ENCODE measurements around the gene TSPAN18. TPM values are rescaled to one million over a fixed set of nuclear protein-coding genes. Genes with fewer than 3 reads are reported as not detected.

The TSPAN18 gene
- total RNA-seq, 1 experiment from 2014 or later: 21.3 TPM

DNA sequence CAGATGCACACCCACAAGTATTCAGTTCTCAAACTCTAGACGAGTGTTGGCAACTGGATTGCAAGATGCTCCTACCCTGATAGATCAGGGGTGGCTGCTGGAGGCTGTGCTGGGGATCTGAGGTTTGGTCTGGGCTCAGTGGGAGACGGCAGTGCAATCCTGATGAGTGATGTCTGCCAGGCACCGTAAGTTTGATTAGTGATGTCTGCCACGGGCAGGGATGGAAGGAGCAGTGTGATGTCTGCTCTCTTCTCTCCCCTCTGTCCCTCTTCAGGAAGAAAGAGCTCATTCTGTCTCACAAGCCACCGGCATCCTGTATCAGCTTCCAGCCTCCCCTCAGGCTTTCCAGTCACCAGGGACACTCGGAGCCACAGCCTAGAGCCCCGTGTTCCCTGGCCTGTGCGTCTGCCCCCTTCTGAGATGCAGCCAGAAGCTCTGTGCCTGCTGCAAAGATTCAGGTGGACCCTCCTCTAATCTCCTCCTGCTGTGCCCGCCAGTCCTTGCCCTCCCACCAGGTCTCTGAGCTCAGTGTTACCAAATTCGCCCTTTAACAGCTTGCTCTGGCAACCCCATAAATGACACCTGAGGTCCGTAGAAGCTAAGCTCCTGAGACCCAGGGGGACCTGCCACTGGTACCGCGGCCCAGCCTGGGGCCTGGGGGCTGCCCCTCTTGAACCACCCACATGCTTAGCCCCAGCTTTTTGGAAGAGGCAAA lies 204.0 kb downstream of the TSPAN18 start:
- Histone ChIP-seq H3K4me3 (ENCODE audit: low read depth in 2 of 2, low read length in 2 of 2) (no peak overlapping the region), H3K4me1 (ENCODE audit: control insufficient read depth, insufficient read depth, low read length) (peaks cover 17% of the 10 kb centered on the region), H3K27me3 (ENCODE audit: control insufficient read depth, insufficient read depth, low read length) (no peaks in the 10 kb centered on the region), H3K36me3 (ENCODE audit: control insufficient read depth, insufficient read depth, low read length) (no peaks in the 10 kb centered on the region), H3K27ac (ENCODE audit: low read length) (no peak overlapping the region), H3K9me3 (ENCODE audit: control insufficient read depth, insufficient read depth, low read depth, low read length) (no peaks in the 10 kb centered on the region)
- in situ Hi-C loops (cut with HindIII; ENCODE audit: low pct_unique_long_range_greater_than_20kb, low sequenced_read_pairs) (no loop called here), intact Hi-C loops (cut with micrococcal nuclease; ENCODE audit: unreplicated experiment) (loop anchor here (10.0 kb wide), 1 partner anchor 404 kb away; no protein-coding TSS in a partner anchor)
- ChIA-PET CTCF (interaction anchor here (0.6 to 8.2 kb wide), 3 partner anchors 19 to 173 kb away, joined by 8 to 115 read pairs (median 10); no protein-coding TSS in a partner anchor), POLR2A (no interaction called here)
- no peak for ATAC-seq
- TF ChIP-seq TCF7L2 (IDR thresholded peaks at IDR 0.05; ENCODE audit: low read depth, low read length) (no peak), POLR2AphosphoS5 (IDR thresholded peaks at IDR 0.05; ENCODE audit: low read depth, low read length) (no peak), SIN3A (IDR thresholded peaks at IDR 0.05; ENCODE audit: borderline replicate concordance, insufficient read depth, low read depth, low read length) (no peak)
- TF ChIP-seq, protein P1, sequence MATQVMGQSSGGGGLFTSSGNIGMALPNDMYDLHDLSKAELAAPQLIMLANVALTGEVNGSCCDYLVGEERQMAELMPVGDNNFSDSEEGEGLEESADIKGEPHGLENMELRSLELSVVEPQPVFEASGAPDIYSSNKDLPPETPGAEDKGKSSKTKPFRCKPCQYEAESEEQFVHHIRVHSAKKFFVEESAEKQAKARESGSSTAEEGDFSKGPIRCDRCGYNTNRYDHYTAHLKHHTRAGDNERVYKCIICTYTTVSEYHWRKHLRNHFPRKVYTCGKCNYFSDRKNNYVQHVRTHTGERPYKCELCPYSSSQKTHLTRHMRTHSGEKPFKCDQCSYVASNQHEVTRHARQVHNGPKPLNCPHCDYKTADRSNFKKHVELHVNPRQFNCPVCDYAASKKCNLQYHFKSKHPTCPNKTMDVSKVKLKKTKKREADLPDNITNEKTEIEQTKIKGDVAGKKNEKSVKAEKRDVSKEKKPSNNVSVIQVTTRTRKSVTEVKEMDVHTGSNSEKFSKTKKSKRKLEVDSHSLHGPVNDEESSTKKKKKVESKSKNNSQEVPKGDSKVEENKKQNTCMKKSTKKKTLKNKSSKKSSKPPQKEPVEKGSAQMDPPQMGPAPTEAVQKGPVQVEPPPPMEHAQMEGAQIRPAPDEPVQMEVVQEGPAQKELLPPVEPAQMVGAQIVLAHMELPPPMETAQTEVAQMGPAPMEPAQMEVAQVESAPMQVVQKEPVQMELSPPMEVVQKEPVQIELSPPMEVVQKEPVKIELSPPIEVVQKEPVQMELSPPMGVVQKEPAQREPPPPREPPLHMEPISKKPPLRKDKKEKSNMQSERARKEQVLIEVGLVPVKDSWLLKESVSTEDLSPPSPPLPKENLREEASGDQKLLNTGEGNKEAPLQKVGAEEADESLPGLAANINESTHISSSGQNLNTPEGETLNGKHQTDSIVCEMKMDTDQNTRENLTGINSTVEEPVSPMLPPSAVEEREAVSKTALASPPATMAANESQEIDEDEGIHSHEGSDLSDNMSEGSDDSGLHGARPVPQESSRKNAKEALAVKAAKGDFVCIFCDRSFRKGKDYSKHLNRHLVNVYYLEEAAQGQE (IDR thresholded peaks at IDR 0.05; ENCODE audit: insufficient read depth in 1 of 2, low read depth in 2 of 2, low read length in 1 of 2): no peak
- TF ChIP-seq, protein P2, sequence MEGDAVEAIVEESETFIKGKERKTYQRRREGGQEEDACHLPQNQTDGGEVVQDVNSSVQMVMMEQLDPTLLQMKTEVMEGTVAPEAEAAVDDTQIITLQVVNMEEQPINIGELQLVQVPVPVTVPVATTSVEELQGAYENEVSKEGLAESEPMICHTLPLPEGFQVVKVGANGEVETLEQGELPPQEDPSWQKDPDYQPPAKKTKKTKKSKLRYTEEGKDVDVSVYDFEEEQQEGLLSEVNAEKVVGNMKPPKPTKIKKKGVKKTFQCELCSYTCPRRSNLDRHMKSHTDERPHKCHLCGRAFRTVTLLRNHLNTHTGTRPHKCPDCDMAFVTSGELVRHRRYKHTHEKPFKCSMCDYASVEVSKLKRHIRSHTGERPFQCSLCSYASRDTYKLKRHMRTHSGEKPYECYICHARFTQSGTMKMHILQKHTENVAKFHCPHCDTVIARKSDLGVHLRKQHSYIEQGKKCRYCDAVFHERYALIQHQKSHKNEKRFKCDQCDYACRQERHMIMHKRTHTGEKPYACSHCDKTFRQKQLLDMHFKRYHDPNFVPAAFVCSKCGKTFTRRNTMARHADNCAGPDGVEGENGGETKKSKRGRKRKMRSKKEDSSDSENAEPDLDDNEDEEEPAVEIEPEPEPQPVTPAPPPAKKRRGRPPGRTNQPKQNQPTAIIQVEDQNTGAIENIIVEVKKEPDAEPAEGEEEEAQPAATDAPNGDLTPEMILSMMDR (IDR thresholded peaks at IDR 0.05): no peak
- BruUV-seq (replicated peaks): no TSS peak
- DNase-seq (ENCODE audit: low read depth, low spot score): no peak

DNA sequence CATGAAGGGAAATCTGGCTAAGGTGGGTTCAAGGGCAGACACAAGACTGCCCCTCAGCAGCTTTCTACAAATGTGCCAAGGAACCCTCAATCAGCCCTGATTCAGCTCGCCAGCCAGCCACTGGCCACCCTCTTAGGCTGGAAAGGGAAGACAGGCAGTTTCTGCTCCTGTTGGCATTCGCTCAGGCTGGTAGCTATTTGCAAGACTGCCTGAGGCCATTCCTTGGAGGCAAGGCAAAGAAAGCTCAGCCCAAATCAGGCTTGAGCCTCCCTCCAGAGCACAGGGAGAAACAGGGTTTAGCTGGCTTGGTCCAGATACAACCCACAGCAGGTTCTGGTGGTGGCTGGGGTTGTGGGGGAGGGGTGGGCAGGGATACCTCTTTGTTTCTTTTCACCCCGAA lies 204.7 kb downstream of the TSPAN18 start:
- ATAC-seq (no peak), DNase-seq (ENCODE audit: low read depth, low spot score) (no peak)
- Histone ChIP-seq H3K4me3 (ENCODE audit: low read depth in 2 of 2, low read length in 2 of 2) (no peak overlapping the region), H3K9me3 (ENCODE audit: control insufficient read depth, insufficient read depth, low read depth, low read length) (no peaks in the 10 kb centered on the region), H3K27ac (ENCODE audit: low read length) (no peak overlapping the region), H3K27me3 (ENCODE audit: control insufficient read depth, insufficient read depth, low read length) (no peaks in the 10 kb centered on the region), H3K36me3 (ENCODE audit: control insufficient read depth, insufficient read depth, low read length) (no peaks in the 10 kb centered on the region), H3K4me1 (ENCODE audit: control insufficient read depth, insufficient read depth, low read length) (peaks cover 17% of the 10 kb centered on the region)
- ChIA-PET CTCF (interaction anchor here (0.6 to 8.2 kb wide), 3 partner anchors 93 to 179 kb away, joined by 3 to 115 read pairs (median 10); no protein-coding TSS in a partner anchor), POLR2A (no interaction called here)
- in situ Hi-C loops (cut with HindIII; ENCODE audit: low pct_unique_long_range_greater_than_20kb, low sequenced_read_pairs) (no loop called here), intact Hi-C loops (cut with micrococcal nuclease; ENCODE audit: unreplicated experiment) (loop anchor here (10.0 kb wide), 1 partner anchor 403 kb away; no protein-coding TSS in a partner anchor)
- no TSS peak for BruUV-seq (replicated peaks)
- TF ChIP-seq, protein P1 (IDR thresholded peaks at IDR 0.05; ENCODE audit: insufficient read depth in 1 of 2, low read depth in 2 of 2, low read length in 1 of 2): no peak
- TF ChIP-seq POLR2AphosphoS5 (IDR thresholded peaks at IDR 0.05; ENCODE audit: low read depth, low read length): peak; percentile 51; the same call in 1 of the 2 replicates

Measured in Panc1 (cell line).